H1 (cell line): ENCODE data around the gene OR5AU1. TPM values are rescaled to one million over a fixed set of nuclear protein-coding genes. Genes with fewer than 3 reads are reported as not detected.

ENCODE experiments used
- CTCF ChIA-PET: fragments of 300-600 bp; sonication (Branson Sonifier 250); formaldehyde crosslinking; loops from one replicate; lab custom pipeline; 2021; ENCODE audit not compliant: partially characterized antibody; lab: Charles Lee
- POLR2A ChIA-PET: fragments of 300-600 bp; sonication (Branson Sonifier 250); formaldehyde crosslinking; loops from one replicate; lab custom pipeline; 2021; ENCODE audit warnings: inconsistent platforms; ENCODE audit not compliant: partially characterized antibody; lab: Charles Lee
- DNase-seq, 2 experiments: peaks; one replicate each; pipeline versions ENCODE4 v3.0.0 to v3.0.0-alpha.2; 2010 to 2022; ENCODE audit warnings: low spot score in 2 of 2, low read depth in 1 of 2, mixed read lengths in 1 of 2
- FAIRE-seq: peaks from 2 replicates; lab custom pipeline; 2011; peaks lifted over from hg19 to GRCh38; lab: Jason Lieb, UNC
- H2AFZ ChIP-seq: 2 replicates; pipeline ENCODE4 v1.8.1; 2012; ENCODE audit warnings: low read length, inconsistent platforms
- H2AK5ac ChIP-seq: 2 replicates; pipeline ENCODE4 v1.6.1; 2013; ENCODE audit warnings: low read depth, low read length
- H2BK120ac ChIP-seq: replicated peaks from 2 replicates; pipeline ENCODE3; 2013; ENCODE audit warnings: low read depth, low read length, inconsistent platforms
- H2BK12ac ChIP-seq: 2 replicates; pipeline ENCODE4 v1.6.1; 2013; ENCODE audit warnings: low read depth, low read length
- H2BK15ac ChIP-seq: 2 replicates; pipeline ENCODE4 v1.6.1; 2013; ENCODE audit warnings: low read length
- H2BK20ac ChIP-seq: 2 replicates; pipeline ENCODE4 v1.6.1; 2013; ENCODE audit warnings: low read length
- H2BK5ac ChIP-seq: 2 replicates; pipeline ENCODE4 v1.6.1; 2013; ENCODE audit warnings: low read depth, low read length
- H3K14ac ChIP-seq: 2 replicates; pipeline ENCODE4 v1.6.1; 2013; ENCODE audit warnings: inconsistent platforms; ENCODE audit not compliant: insufficient read length
- H3K18ac ChIP-seq: 2 replicates; pipeline ENCODE4 v1.6.1; 2013; ENCODE audit warnings: low read length; ENCODE audit errors: extremely low read depth
- H3K23ac ChIP-seq: 2 replicates; pipeline ENCODE4 v1.6.1; 2013; ENCODE audit warnings: inconsistent platforms; ENCODE audit not compliant: insufficient read length
- H3K23me2 ChIP-seq: 2 replicates; pipeline ENCODE4 v1.6.1; 2013; ENCODE audit warnings: low read depth, low read length
- H3K27ac ChIP-seq: 2 replicates; pipeline ENCODE4 v1.6.1; 2011; ENCODE audit warnings: low read depth, low read length, inconsistent platforms
- H3K27me3 ChIP-seq, 4 experiments: replicated peaks in 1 of 4; 1 replicate in 1 of 4; 2 replicates in 3 of 4; pipeline versions ENCODE4 v1.6.1 to v1.8.1; 2011 to 2013; ENCODE audit warnings: low read length in 3 of 4, mild to moderate bottlenecking in 3 of 4, inconsistent platforms in 2 of 4, mixed read lengths in 2 of 4, moderate library complexity in 1 of 4; ENCODE audit not compliant: control insufficient read depth in 3 of 4, insufficient read depth in 3 of 4; ENCODE audit errors: extremely low read depth in 1 of 4
- H3K36me3 ChIP-seq, 4 experiments: 2 replicates each; pipeline versions ENCODE4 v1.6.1 to v1.8.1; 2011 to 2013; ENCODE audit warnings: mild to moderate bottlenecking in 4 of 4, low read length in 3 of 4, moderate library complexity in 2 of 4, control low read depth in 1 of 4, inconsistent platforms in 1 of 4; ENCODE audit not compliant: insufficient read depth in 4 of 4, control insufficient read depth in 2 of 4
- H3K4ac ChIP-seq: replicated peaks from 2 replicates; pipeline ENCODE3; 2013; ENCODE audit warnings: low read length, low read depth, mixed read lengths, inconsistent platforms; ENCODE audit not compliant: insufficient read length
- H3K4me1 ChIP-seq, 4 experiments: replicated peaks in 1 of 4; 1 replicate in 1 of 4; 2 replicates in 3 of 4; pipeline versions ENCODE4 v1.6.1 to v1.8.1; 2011 to 2013; ENCODE audit warnings: low read length in 3 of 4, inconsistent platforms in 2 of 4, mixed read lengths in 1 of 4; ENCODE audit not compliant: insufficient read depth in 4 of 4, control insufficient read depth in 3 of 4
- H3K4me2 ChIP-seq, 2 experiments: 2 replicates each; pipeline versions ENCODE4 v1.6.1 to v1.8.1; 2011 to 2013; ENCODE audit warnings: low read depth in 2 of 2, low read length in 2 of 2, control low read depth in 1 of 2, inconsistent platforms in 1 of 2, mild to moderate bottlenecking in 1 of 2; ENCODE audit not compliant: insufficient read depth in 1 of 2
- H3K4me3 ChIP-seq, 4 experiments: fragments of 200-600, 300-600 bp in 1 of 4; sonication (generic), shearing (Covaris generic), sonication (Bioruptor Twin) in 1 of 4; 2 replicates each; pipeline versions ENCODE4 v1.5.1 to v1.8.1; 2011 to 2016; ENCODE audit warnings: low read length in 4 of 4, low read depth in 3 of 4, control low read depth in 2 of 4, inconsistent platforms in 2 of 4, mild to moderate bottlenecking in 2 of 4, mixed read lengths in 1 of 4, moderate library complexity in 1 of 4; ENCODE audit not compliant: insufficient read depth in 2 of 4; ENCODE audit errors: extremely low read depth in 1 of 4
- H3K56ac ChIP-seq: replicated peaks from 2 replicates; pipeline ENCODE3; 2013; ENCODE audit warnings: low read depth, mild to moderate bottlenecking, mixed read lengths, low read length, inconsistent platforms; ENCODE audit not compliant: insufficient read length
- H3K79me1 ChIP-seq: 2 replicates; pipeline ENCODE4 v1.6.1; 2013; ENCODE audit warnings: low read depth, low read length, control low read depth
- H3K79me2 ChIP-seq, 2 experiments: 2 replicates each; pipeline versions ENCODE4 v1.6.1 to v1.8.1; 2012 to 2013; ENCODE audit warnings: low read length in 2 of 2, mild to moderate bottlenecking in 2 of 2, inconsistent platforms in 1 of 2; ENCODE audit not compliant: insufficient read depth in 2 of 2, control insufficient read depth in 1 of 2
- H3K9ac ChIP-seq, 4 experiments: replicated peaks in 1 of 4; 1 replicate in 1 of 4; 2 replicates in 3 of 4; pipeline versions ENCODE4 v1.6.1 to v1.8.1; 2011 to 2013; ENCODE audit warnings: low read depth in 3 of 4, low read length in 3 of 4, control low read depth in 2 of 4, mild to moderate bottlenecking in 2 of 4, moderate library complexity in 2 of 4, inconsistent platforms in 1 of 4; ENCODE audit errors: extremely low read depth in 1 of 4
- H3K9me3 ChIP-seq, 2 experiments: 2 replicates each; pipeline versions ENCODE4 v1.6.1 to v1.8.1; 2012 to 2013; ENCODE audit warnings: mild to moderate bottlenecking in 2 of 2, moderate library complexity in 2 of 2, control low read depth in 1 of 2, inconsistent platforms in 1 of 2, low read depth in 1 of 2, low read length in 1 of 2, mixed read lengths in 1 of 2; ENCODE audit not compliant: insufficient read depth in 2 of 2
- H4K20me1 ChIP-seq, 2 experiments: replicated peaks in 1 of 2; 2 replicates each; pipeline versions ENCODE3 to v1.8.1; 2011 to 2013; ENCODE audit warnings: inconsistent platforms in 2 of 2, low read length in 2 of 2, mild to moderate bottlenecking in 1 of 2; ENCODE audit not compliant: insufficient read depth in 2 of 2, control insufficient read depth in 1 of 2
- H4K5ac ChIP-seq: 2 replicates; pipeline ENCODE4 v1.6.1; 2013; ENCODE audit warnings: low read length, low read depth, mixed read lengths, inconsistent platforms; ENCODE audit not compliant: insufficient read length
- H4K8ac ChIP-seq: 2 replicates; pipeline ENCODE4 v1.8.0; 2013; ENCODE audit warnings: mild to moderate bottlenecking, moderate library complexity, low read length, inconsistent platforms; ENCODE audit not compliant: insufficient read depth; ENCODE audit errors: extremely low read depth
- H4K91ac ChIP-seq: replicated peaks from 2 replicates; pipeline ENCODE3; 2013; ENCODE audit warnings: low read length, mixed read lengths, inconsistent platforms; ENCODE audit not compliant: insufficient read length
- ASH2L ChIP-seq: fragments of 200-600, 300-600 bp; sonication (generic); IDR thresholded peaks from one replicate; pipeline ENCODE4 v1.7.1; 2017; ENCODE audit warnings: low read length
- BCL11A ChIP-seq, 2 experiments: IDR thresholded peaks; one replicate each; pipeline ENCODE4 v1.6.1; 2011; ENCODE audit warnings: low read depth in 2 of 2, low read length in 2 of 2, mild to moderate bottlenecking in 2 of 2
- CBX5 ChIP-seq: fragments of 300-800, 300-1000 bp; sonication (generic); IDR thresholded peaks from 2 replicates; pipeline ENCODE4 v1.7.1; 2016; ENCODE audit warnings: antibody characterized with exemption, low read length, low read depth
- CBX8 ChIP-seq: fragments of 300-800, 300-1000 bp; sonication (generic); IDR thresholded peaks from 2 replicates; pipeline ENCODE4 v1.7.1; 2016; ENCODE audit warnings: low read depth, low read length, borderline replicate concordance
- CHD1 ChIP-seq: IDR thresholded peaks from 2 replicates; pipeline ENCODE4 v1.6.1; 2012; ENCODE audit warnings: low read depth, low read length, improper control_type of control experiment
- CREB1 ChIP-seq: IDR thresholded peaks from 2 replicates; pipeline ENCODE4 v1.6.1; 2012; ENCODE audit warnings: inconsistent platforms
- JUND ChIP-seq: IDR thresholded peaks from 2 replicates; pipeline ENCODE4 v1.6.1; 2011; ENCODE audit warnings: mild to moderate bottlenecking, improper control_type of control experiment, low read length
- KDM1A ChIP-seq: fragments of 200-600, 300-600 bp; sonication (generic); IDR thresholded peaks from 2 replicates; pipeline ENCODE4 v1.7.1; 2016; ENCODE audit warnings: mild to moderate bottlenecking, low read length, borderline replicate concordance
- RAD21 ChIP-seq, 2 experiments: IDR thresholded peaks in 1 of 2; conservative IDR thresholded peaks in 1 of 2; 2 replicates each; pipeline ENCODE4 v1.6.1; 2011; ENCODE audit warnings: low read depth in 2 of 2, low read length in 2 of 2, improper control_type of control experiment in 1 of 2, inconsistent platforms in 1 of 2, mild to moderate bottlenecking in 1 of 2, moderate library complexity in 1 of 2
- RFX5 ChIP-seq: IDR thresholded peaks from 2 replicates; pipeline ENCODE4 v1.6.1; 2011; ENCODE audit warnings: low read depth, low read length, improper control_type of control experiment, borderline replicate concordance
- RNF2 ChIP-seq: fragments of 200-900, 300-1000 bp; sonication (generic); IDR thresholded peaks from 2 replicates; pipeline ENCODE4 v1.7.1; 2016; ENCODE audit warnings: borderline replicate concordance, low read depth, mild to moderate bottlenecking, antibody characterized with exemption, low read length; ENCODE audit not compliant: poor library complexity, severe bottlenecking; ENCODE audit errors: missing control alignments
- SRF ChIP-seq: IDR thresholded peaks from 2 replicates; pipeline ENCODE4 v1.6.1; 2011; ENCODE audit warnings: mild to moderate bottlenecking, low read depth, low read length, moderate library complexity
- YY1 ChIP-seq: IDR thresholded peaks from 2 replicates; pipeline ENCODE4 v1.6.1; 2011; ENCODE audit warnings: low read depth, mild to moderate bottlenecking, low read length
- long read RNA-seq, 2 experiments: library from RNA in 1 of 2; library from capped mRNA in 1 of 2; stranded (forward); transcript quantifications; one replicate each; pipeline ENCODE4 v2.0.0, GENCODE V29; 2021; ENCODE audit warnings: inconsistent platforms in 1 of 2
- polyA minus RNA-seq, 3 experiments: library from RNA; depleted of rRNA, polyadenylated mRNA; stranded (reverse); fragments of >200 nt; gene quantifications; 1 replicate in 2 of 3; 2 replicates in 1 of 3; pipeline ENCODE4 v1.2.3, GENCODE V29; 2011
- polyA plus RNA-seq, 7 experiments: library from polyadenylated mRNA; depleted of rRNA in 3 of 7; stranded (reverse) in 5 of 7; unstranded in 2 of 7; fragments of >200 nt in 5 of 7; fragments of 200-250 nt in 2 of 7; gene quantifications; 1 replicate in 5 of 7; 2 replicates in 1 of 7; 4 replicates in 1 of 7; pipeline versions ENCODE4 v1.2.1 to v1.2.3, GENCODE V29; 2011 to 2013; ENCODE audit warnings: missing spikeins in 2 of 7, mixed read lengths in 2 of 7
- total RNA-seq: library from RNA; stranded (reverse); fragmentation: NEBNext Ultra II Directional; extraction: Animal tissue kit (Norgen Biotek cat#: 25700); gene quantifications from 2 replicates; pipeline ENCODE4 v1.2.1, GENCODE V29; 2021

The OR5AU1 gene
- total RNA-seq (not detected in 2 replicates), polyA plus RNA-seq (2011; rRNA removed) (not detected in 2 replicates), polyA minus RNA-seq (2011; rRNA and poly(A)+ RNA removed) (not detected in 2 replicates)
- not detected for polyA plus RNA-seq (2011; cell fraction: cytosol; rRNA removed)
- not detected for polyA plus RNA-seq (2011; cell fraction: nucleus; rRNA removed)
- polyA plus RNA-seq (2012, experiment 1 of 2), result not detected in 4 replicates
- not detected for polyA plus RNA-seq (2012, experiment 2 of 2)
- not detected for polyA plus RNA-seq (2013, experiment 1 of 2)
- polyA plus RNA-seq (2013, experiment 2 of 2), result not detected
- not detected for polyA minus RNA-seq (2011; cell fraction: cytosol; rRNA and poly(A)+ RNA removed)
- polyA minus RNA-seq (2011; cell fraction: nucleus; rRNA and poly(A)+ RNA removed), result not detected
- long read RNA-seq, experiment 1, result 0 reads
- long read RNA-seq, experiment 2, result 0 reads

DNA sequence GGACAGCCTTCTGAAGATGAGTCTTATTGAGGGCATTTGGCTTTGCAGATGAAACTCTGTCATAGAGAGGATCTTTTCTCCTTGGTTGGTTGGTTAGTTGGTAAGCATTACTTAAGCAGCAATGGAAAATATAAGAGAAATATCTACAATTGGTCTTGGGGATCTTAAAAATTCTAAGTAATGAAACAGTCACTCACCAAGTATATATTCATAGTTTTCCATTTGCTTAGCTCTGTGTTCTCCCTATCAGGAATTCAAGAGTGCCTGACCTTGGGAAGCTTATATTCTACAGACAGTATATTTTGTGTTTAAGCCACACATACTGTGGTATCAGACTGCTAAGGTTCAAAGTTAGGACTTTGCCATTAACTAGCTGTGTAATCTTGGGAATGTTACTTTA, at the start of gene OR5AU1:
Gene OR5AU1, minus strand, starts transcription at position 101 of the 400 bp plus-strand sequence. CDS start 191 bp downstream, outside the sequence.
- H3K23me2 ChIP-seq, result no peaks in the 10 kb centered on the region
- H3K79me2 ChIP-seq, result no peaks in the 10 kb centered on the region
- no peak within 1 kb of the TSS for H2BK12ac ChIP-seq
- no peaks in the 10 kb centered on the region for H3K4me1 ChIP-seq
- H2BK5ac ChIP-seq, result no peak within 1 kb of the TSS
- CTCF ChIA-PET, result interaction anchor here (1.1 to 3.0 kb wide), 4 partner anchors 19 to 670 kb away, joined by 3 to 11 read pairs (median 4); no protein-coding TSS in a partner anchor
- H3K14ac ChIP-seq, result no peak within 1 kb of the TSS
- no peak for DNase-seq
- no peak within 1 kb of the TSS for H4K8ac ChIP-seq
- H3K79me1 ChIP-seq, result no peaks in the 10 kb centered on the region
- no peak within 1 kb of the TSS for H3K9ac ChIP-seq
- no peaks in the 10 kb centered on the region for H4K20me1 ChIP-seq
- no peaks in the 10 kb centered on the region for H3K9me3 ChIP-seq
- H2BK120ac ChIP-seq, result no peak within 1 kb of the TSS
- no peak within 1 kb of the TSS for H3K4ac ChIP-seq
- H3K4me2 ChIP-seq, result no peak within 1 kb of the TSS
- H3K56ac ChIP-seq, result no peak within 1 kb of the TSS
- H3K23ac ChIP-seq, result no peak within 1 kb of the TSS
- no peak within 1 kb of the TSS for H3K4me3 ChIP-seq
- H4K91ac ChIP-seq, result no peak within 1 kb of the TSS
- no peak within 1 kb of the TSS for H3K27ac ChIP-seq
- POLR2A ChIA-PET, result no interaction called here
- no peak within 1 kb of the TSS for H3K18ac ChIP-seq
- H2AK5ac ChIP-seq, result no peak within 1 kb of the TSS
- no peak within 1 kb of the TSS for H2BK20ac ChIP-seq
- no peak for FAIRE-seq
- H3K36me3 ChIP-seq, result no peaks in the 10 kb centered on the region
- no peaks in the 10 kb centered on the region for H3K27me3 ChIP-seq
- H2AFZ ChIP-seq, result no peak within 1 kb of the TSS
- H4K5ac ChIP-seq, result no peak within 1 kb of the TSS
- H2BK15ac ChIP-seq, result no peak within 1 kb of the TSS
- TF ChIP-seq ASH2L (no peak), YY1 (no peak), CHD1 (no peak), KDM1A (no peak), SRF (no peak), RAD21 (IDR thresholded peaks at IDR 0.05 in 1 of 2, conservative IDR thresholded peaks at IDR 0.05 in 1 of 2; ENCODE audit: low read depth in 2 of 2, low read length in 2 of 2) (no peak), CBX8 (no peak), CREB1 (no peak), RNF2 (no peak), CBX5 (no peak), BCL11A (IDR thresholded peaks at IDR 0.05; ENCODE audit: low read depth in 2 of 2, low read length in 2 of 2) (no peak), RFX5 (no peak), JUND (no peak)
